ENCODE measurements around the gene OPN3.

Gene OPN3

GRCh38 chr1:241574154-241574553 is 66.0 kb downstream of the OPN3 start:
- Histone ChIP-seq H3K9me3 (ENCODE audit: insufficient read depth, low read length, severe bottlenecking) (no peaks in the 10 kb centered on the region), H2AFZ (ENCODE audit: low read depth, low read length) (no peak overlapping the region), H3K4me1 (ENCODE audit: insufficient read depth, low read length) (no peaks in the 10 kb centered on the region), H3K4me3 (ENCODE audit: low read depth in 1 of 2, low read length in 2 of 2) (no peak overlapping the region), H3K36me3 (ENCODE audit: insufficient read depth, low read length) (no peaks in the 10 kb centered on the region), H3K79me2 (ENCODE audit: insufficient read depth, low read length) (no peaks in the 10 kb centered on the region), H4K20me1 (ENCODE audit: insufficient read depth, low read length) (no peaks in the 10 kb centered on the region), H3K9ac (ENCODE audit: low read depth, low read length) (no peak overlapping the region), H3K27me3 (ENCODE audit: insufficient read depth, low read length, poor library complexity) (no peaks in the 10 kb centered on the region), H3K4me2 (ENCODE audit: insufficient read depth, low read length) (no peak overlapping the region), H3K27ac (ENCODE audit: low read length) (no peak overlapping the region)
- DNase-seq (no peak), ATAC-seq (ENCODE audit: insufficient read depth, low read depth) (no peak)
- TF ChIP-seq CTCF (IDR thresholded peaks at IDR 0.05; ENCODE audit: borderline replicate concordance, extremely low read depth, low read length, poor library complexity, severe bottlenecking), result no peak
- no peak for TF ChIP-seq EZH2 (IDR thresholded peaks at IDR 0.05; ENCODE audit: borderline replicate concordance, low read depth, low read length, severe bottlenecking)

- DNase-seq (no peak), ATAC-seq (ENCODE audit: insufficient read depth, low read depth) (no peak)
- Histone ChIP-seq H3K27me3 (ENCODE audit: insufficient read depth, low read length, poor library complexity) (no peaks in the 10 kb centered on the region), H4K20me1 (ENCODE audit: insufficient read depth, low read length) (no peaks in the 10 kb centered on the region), H3K79me2 (ENCODE audit: insufficient read depth, low read length) (no peaks in the 10 kb centered on the region), H3K9me3 (ENCODE audit: insufficient read depth, low read length, severe bottlenecking) (no peaks in the 10 kb centered on the region), H3K27ac (ENCODE audit: low read length) (no peak overlapping the region), H2AFZ (ENCODE audit: low read depth, low read length) (no peak overlapping the region), H3K9ac (ENCODE audit: low read depth, low read length) (no peak overlapping the region), H3K36me3 (ENCODE audit: insufficient read depth, low read length) (no peaks in the 10 kb centered on the region), H3K4me2 (ENCODE audit: insufficient read depth, low read length) (no peak overlapping the region), H3K4me1 (ENCODE audit: insufficient read depth, low read length) (no peaks in the 10 kb centered on the region), H3K4me3 (ENCODE audit: low read depth in 1 of 2, low read length in 2 of 2) (no peak overlapping the region)
- TF ChIP-seq EZH2 (IDR thresholded peaks at IDR 0.05; ENCODE audit: borderline replicate concordance, low read depth, low read length, severe bottlenecking), result no peak
- no peak for TF ChIP-seq CTCF (IDR thresholded peaks at IDR 0.05; ENCODE audit: borderline replicate concordance, extremely low read depth, low read length, poor library complexity, severe bottlenecking)
Observed at GRCh38 chr1:241569848-241570247, 70.3 kb downstream of the OPN3 start.

GRCh38 chr1:241560849-241561187 is 79.4 kb downstream of the OPN3 start:
- Histone ChIP-seq H2AFZ (ENCODE audit: low read depth, low read length) (no peak overlapping the region), H3K36me3 (ENCODE audit: insufficient read depth, low read length) (no peaks in the 10 kb centered on the region), H3K4me2 (ENCODE audit: insufficient read depth, low read length) (no peak overlapping the region), H3K4me3 (ENCODE audit: low read depth in 1 of 2, low read length in 2 of 2) (no peak overlapping the region), H3K79me2 (ENCODE audit: insufficient read depth, low read length) (no peaks in the 10 kb centered on the region), H3K4me1 (ENCODE audit: insufficient read depth, low read length) (no peaks in the 10 kb centered on the region), H3K27me3 (ENCODE audit: insufficient read depth, low read length, poor library complexity) (peaks cover 8% of the 10 kb centered on the region), H4K20me1 (ENCODE audit: insufficient read depth, low read length) (no peaks in the 10 kb centered on the region), H3K27ac (ENCODE audit: low read length) (no peak overlapping the region), H3K9ac (ENCODE audit: low read depth, low read length) (no peak overlapping the region), H3K9me3 (ENCODE audit: insufficient read depth, low read length, severe bottlenecking) (no peaks in the 10 kb centered on the region)
- ATAC-seq (ENCODE audit: insufficient read depth, low read depth), result no peak
- TF ChIP-seq EZH2 (IDR thresholded peaks at IDR 0.05; ENCODE audit: borderline replicate concordance, low read depth, low read length, severe bottlenecking), result no peak
- no peak for TF ChIP-seq CTCF (IDR thresholded peaks at IDR 0.05; ENCODE audit: borderline replicate concordance, extremely low read depth, low read length, poor library complexity, severe bottlenecking)
- DNase-seq, result no peak
